ENCODE measurements around the gene PTPRN2. TPM values are rescaled to one million over a fixed set of nuclear protein-coding genes. Genes with fewer than 3 reads are reported as not detected.

PTPRN2 gene
- total RNA-seq, 2 experiments from 2014 or later: 4.7 to 4.8 TPM

- peaks cover 34% of the 10 kb centered on the region for H3K27me3 Mint-ChIP-seq
- peaks cover 5% of the 10 kb centered on the region for H3K36me3 Mint-ChIP-seq (ENCODE audit: low read depth)
- ChIA-PET CTCF (no interaction called here), POLR2A (no interaction called here)
- H3K9me3 Mint-ChIP-seq: peaks cover 2% of the 10 kb centered on the region
- peaks cover 4% of the 10 kb centered on the region for H3K4me1 Mint-ChIP-seq
- no peak for DNase-seq
- H3K4me3 Mint-ChIP-seq: no peak overlapping the region
- H3K27ac Mint-ChIP-seq: no peak overlapping the region
These were observed 893.9 kb downstream of the PTPRN2 start for GRCh38 chr7:157693521-157694375.

- Mint-ChIP-seq H3K27me3 (peaks cover 41% of the 10 kb centered on the region), H3K9me3 (peaks cover 2% of the 10 kb centered on the region), H3K36me3 (ENCODE audit: low read depth) (peaks cover 5% of the 10 kb centered on the region), H3K4me3 (no peak overlapping the region), H3K27ac (no peak overlapping the region), H3K4me1 (peaks cover 4% of the 10 kb centered on the region)
- ChIA-PET CTCF (interaction anchor here (0.6 kb wide), 1 partner anchor 329 kb away, joined by 3 read pairs; no protein-coding TSS in a partner anchor), POLR2A (no interaction called here)
- DNase-seq: no peak
These were observed 894.5 kb downstream of the PTPRN2 start for GRCh38 chr7:157693071-157693520.

GRCh38 chr7:157692460-157693011 is 895.1 kb downstream of the PTPRN2 start:
- Mint-ChIP-seq H3K9me3 (peaks cover 2% of the 10 kb centered on the region), H3K4me1 (peaks cover 4% of the 10 kb centered on the region), H3K4me3 (no peak overlapping the region), H3K27ac (no peak overlapping the region), H3K36me3 (ENCODE audit: low read depth) (peaks cover 5% of the 10 kb centered on the region), H3K27me3 (peaks cover 46% of the 10 kb centered on the region)
- ChIA-PET CTCF (interaction anchor here (0.6 kb wide), 1 partner anchor 328 kb away, joined by 3 read pairs; no protein-coding TSS in a partner anchor), POLR2A (no interaction called here)
- no peak for DNase-seq

- CTCF ChIA-PET: interaction anchor here (1.6 kb wide), 1 partner anchor 260 kb away, joined by 3 read pairs; no protein-coding TSS in a partner anchor
- Mint-ChIP-seq H3K27me3 (peaks cover 52% of the 10 kb centered on the region), H3K9me3 (peaks cover 2% of the 10 kb centered on the region), H3K36me3 (ENCODE audit: low read depth) (peaks cover 5% of the 10 kb centered on the region), H3K4me3 (no peak overlapping the region), H3K4me1 (peaks cover 4% of the 10 kb centered on the region), H3K27ac (no peak overlapping the region)
- POLR2A ChIA-PET: no interaction called here
- no peak for DNase-seq
These were observed 895.8 kb downstream of the PTPRN2 start for GRCh38 chr7:157691586-157692459.

GRCh38 chr7:157690833-157691585 is 896.6 kb downstream of the PTPRN2 start:
- Mint-ChIP-seq H3K36me3 (ENCODE audit: low read depth) (peaks cover 5% of the 10 kb centered on the region), H3K4me1 (peaks cover 4% of the 10 kb centered on the region), H3K27ac (no peak overlapping the region), H3K27me3 (peaks cover 60% of the 10 kb centered on the region), H3K4me3 (peak overlapping the region; percentile 28), H3K9me3 (peaks cover 2% of the 10 kb centered on the region)
- CTCF ChIA-PET: interaction anchor here (1.6 kb wide), 1 partner anchor 259 kb away, joined by 3 read pairs; no protein-coding TSS in a partner anchor
- DNase-seq: no peak
- POLR2A ChIA-PET: no interaction called here

- peaks cover 4% of the 10 kb centered on the region for H3K4me1 Mint-ChIP-seq
- H3K36me3 Mint-ChIP-seq (ENCODE audit: low read depth): peaks cover 5% of the 10 kb centered on the region
- CTCF ChIA-PET: interaction anchor here (1.6 kb wide), 1 partner anchor 259 kb away, joined by 3 read pairs; no protein-coding TSS in a partner anchor
- DNase-seq: no peak
- no peak overlapping the region for H3K27ac Mint-ChIP-seq
- no peaks in the 10 kb centered on the region for H3K9me3 Mint-ChIP-seq
- POLR2A ChIA-PET: no interaction called here
- H3K27me3 Mint-ChIP-seq: peaks cover 57% of the 10 kb centered on the region
- peak overlapping the region; percentile 32 for H3K4me3 Mint-ChIP-seq
These were observed 897.4 kb downstream of the PTPRN2 start for GRCh38 chr7:157690058-157690832.

GRCh38 chr7:157689269-157690057 is 898.2 kb downstream of the PTPRN2 start:
- H3K4me1 Mint-ChIP-seq: peaks cover 4% of the 10 kb centered on the region
- H3K36me3 Mint-ChIP-seq (ENCODE audit: low read depth): peaks cover 5% of the 10 kb centered on the region
- DNase-seq: no peak
- no peaks in the 10 kb centered on the region for H3K9me3 Mint-ChIP-seq
- H3K27me3 Mint-ChIP-seq: peaks cover 54% of the 10 kb centered on the region
- no peak overlapping the region for H3K27ac Mint-ChIP-seq
- ChIA-PET POLR2A (no interaction called here), CTCF (no interaction called here)
- no peak overlapping the region for H3K4me3 Mint-ChIP-seq

- H3K27ac Mint-ChIP-seq: no peak overlapping the region
- CTCF ChIA-PET: no interaction called here
- no peaks in the 10 kb centered on the region for H3K9me3 Mint-ChIP-seq
- H3K27me3 Mint-ChIP-seq: peaks cover 52% of the 10 kb centered on the region
- POLR2A ChIA-PET: no interaction called here
- DNase-seq: no peak
- H3K4me1 Mint-ChIP-seq: peaks cover 4% of the 10 kb centered on the region
- H3K36me3 Mint-ChIP-seq (ENCODE audit: low read depth): no peaks in the 10 kb centered on the region
- no peak overlapping the region for H3K4me3 Mint-ChIP-seq
These were observed 898.9 kb downstream of the PTPRN2 start for GRCh38 chr7:157688533-157689268.

GRCh38 chr7:157687845-157688532 is 899.6 kb downstream of the PTPRN2 start:
- POLR2A ChIA-PET: no interaction called here
- Mint-ChIP-seq H3K36me3 (ENCODE audit: low read depth) (no peaks in the 10 kb centered on the region), H3K27ac (no peak overlapping the region), H3K4me1 (peaks cover 4% of the 10 kb centered on the region), H3K9me3 (no peaks in the 10 kb centered on the region), H3K27me3 (peaks cover 59% of the 10 kb centered on the region), H3K4me3 (no peak overlapping the region)
- DNase-seq: no peak
- CTCF ChIA-PET: no interaction called here

- no peak overlapping the region for H3K4me3 Mint-ChIP-seq
- no peaks in the 10 kb centered on the region for H3K9me3 Mint-ChIP-seq
- peaks cover 64% of the 10 kb centered on the region for H3K27me3 Mint-ChIP-seq
- H3K36me3 Mint-ChIP-seq (ENCODE audit: low read depth): no peaks in the 10 kb centered on the region
- CTCF ChIA-PET: no interaction called here
- no peak for DNase-seq
- peaks cover 4% of the 10 kb centered on the region for H3K4me1 Mint-ChIP-seq
- no peak overlapping the region for H3K27ac Mint-ChIP-seq
- POLR2A ChIA-PET: no interaction called here
These were observed 900.5 kb downstream of the PTPRN2 start for GRCh38 chr7:157687158-157687557.
